ENCODE measurements around the gene CCDC174.

CCDC174 gene

GRCh38 chr3:14657579-14657978 lies 6.0 kb downstream of the CCDC174 start:
- no peak for DNase-seq

DNA sequence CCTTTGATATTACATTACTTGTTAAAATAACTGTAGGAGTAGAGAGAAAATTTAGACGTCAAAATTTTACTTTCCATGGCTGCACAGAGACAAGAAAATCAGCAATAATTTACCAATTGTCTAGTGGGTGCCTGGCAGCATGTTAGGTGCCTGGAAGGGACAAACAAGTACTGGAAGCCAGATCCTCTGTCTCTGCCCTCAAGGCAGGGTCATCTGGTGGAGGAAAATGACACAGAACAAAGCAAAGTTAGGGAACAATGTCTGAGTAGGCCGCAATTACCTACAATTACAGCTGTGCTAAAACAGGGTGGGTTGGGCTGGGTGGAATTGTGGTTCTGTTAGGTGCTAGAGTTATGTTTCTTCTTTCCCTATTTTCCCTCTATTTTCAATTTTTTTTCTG lies 7.4 kb downstream of the CCDC174 start:
- DNase-seq, result no peak

DNA sequence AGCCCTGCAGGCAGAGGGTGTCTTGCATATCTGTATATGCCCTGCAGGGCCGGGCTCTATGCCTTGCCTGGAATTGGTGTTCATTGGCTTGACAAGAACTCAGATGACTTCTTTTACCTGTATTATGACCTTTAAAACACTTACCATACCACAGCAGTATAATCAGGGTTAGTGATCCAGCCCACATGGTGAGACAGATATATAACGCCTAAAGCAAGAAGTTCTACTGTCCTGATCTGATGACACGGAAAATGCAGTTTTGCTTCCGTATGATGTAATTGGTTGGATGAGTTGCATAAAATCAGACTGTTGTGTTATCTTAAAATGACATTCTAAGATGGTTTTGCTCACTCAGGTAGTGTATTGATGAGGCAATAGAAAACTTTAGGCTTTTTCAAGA lies 9.4 kb downstream of the CCDC174 start:
- DNase-seq, result no peak

DNA sequence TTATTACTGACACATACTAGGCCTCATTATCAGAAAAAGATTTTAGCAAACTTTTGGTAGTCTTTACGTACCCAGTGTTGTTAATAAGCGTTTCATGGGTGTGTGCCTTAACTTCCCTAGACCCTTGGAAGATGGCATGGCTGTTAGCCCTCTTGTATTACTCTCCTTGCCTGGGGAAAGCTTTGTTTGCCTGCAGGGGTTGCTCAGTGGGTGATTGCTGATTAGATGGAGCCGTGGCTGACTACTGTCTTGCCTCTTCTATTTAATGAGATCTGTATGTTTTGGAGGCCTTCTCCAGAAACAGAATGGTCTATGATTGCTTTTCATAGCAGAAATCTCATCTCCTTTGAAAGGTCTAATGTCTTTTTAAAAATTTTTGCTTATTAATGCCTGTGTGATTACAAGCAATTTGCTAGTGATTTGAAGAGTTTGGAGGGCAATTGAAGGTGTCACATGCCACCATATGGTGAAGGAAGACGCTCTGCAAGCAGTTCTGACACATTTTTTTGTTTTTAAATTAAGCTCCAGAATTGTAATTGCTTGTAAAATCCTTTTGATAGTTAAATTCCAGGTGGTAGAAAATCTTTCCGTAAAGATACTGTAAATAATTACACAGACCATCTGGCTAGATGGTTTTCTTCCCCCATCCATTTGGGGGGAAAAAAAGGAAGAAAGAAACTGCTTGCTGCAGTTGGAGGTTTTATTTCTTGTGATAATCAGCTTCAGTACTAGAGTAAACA lies 12.0 kb downstream of the CCDC174 start:
- DNase-seq, result no peak

DNA sequence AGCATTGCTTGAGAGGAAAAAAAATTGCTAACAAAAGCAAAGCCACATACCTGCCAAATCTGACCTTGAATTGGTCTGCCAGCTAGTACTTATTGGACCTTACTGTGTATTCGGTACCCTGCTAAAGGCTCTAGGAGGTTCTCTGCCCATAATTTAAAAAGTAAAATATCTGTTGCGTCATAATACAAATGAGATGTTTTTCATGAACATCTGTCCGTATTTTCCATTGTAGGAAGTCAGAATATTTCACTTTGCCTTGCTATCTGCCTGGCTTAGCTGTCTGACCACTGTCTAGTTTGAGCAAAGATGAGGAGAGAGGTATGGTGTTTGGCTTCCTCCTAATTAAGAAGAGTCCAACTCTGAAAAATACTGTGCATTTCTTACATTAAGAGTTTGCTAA lies 12.6 kb downstream of the CCDC174 start:
- no peak for DNase-seq

DNA sequence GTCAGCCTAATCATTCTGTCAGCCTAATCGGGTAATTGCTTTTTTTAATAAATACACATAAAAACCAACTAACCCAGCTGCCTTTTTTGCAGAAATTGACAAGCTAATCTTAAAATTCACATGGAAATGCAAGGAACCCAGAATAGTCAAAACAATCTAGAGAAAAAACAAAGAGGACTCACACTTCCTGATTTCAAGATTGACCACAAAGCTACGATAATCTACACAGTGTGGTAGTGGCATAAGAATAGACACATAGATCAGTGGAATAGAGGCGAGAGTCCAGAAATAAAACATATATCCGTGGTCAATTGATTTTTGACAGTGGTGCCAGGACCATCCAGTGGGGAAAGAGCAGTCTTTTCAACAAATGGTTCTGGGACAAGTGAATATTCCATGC lies 21.0 kb downstream of the CCDC174 start:
- no peak for DNase-seq

DNA sequence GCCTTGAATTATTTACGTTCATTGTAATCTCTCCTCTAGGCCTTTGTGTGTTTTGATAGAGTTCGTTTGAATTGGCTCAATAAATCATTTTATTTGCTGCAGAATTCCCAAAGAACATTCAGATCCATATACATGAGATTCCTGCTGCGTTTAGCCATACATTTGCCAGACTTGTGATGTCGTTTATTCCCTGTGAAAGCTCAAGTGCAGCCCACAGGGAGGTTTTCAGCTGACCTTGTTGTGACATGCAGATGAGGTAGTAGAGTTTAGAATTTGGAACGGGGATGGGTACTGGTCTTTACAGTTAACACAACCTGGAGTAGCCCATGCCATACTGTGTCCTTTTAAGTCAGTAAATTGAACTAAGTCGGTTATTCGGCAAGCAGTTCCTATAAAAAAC lies 23.3 kb downstream of the CCDC174 start, which contains the start of gene C3orf20:
C3orf20 (plus strand) TSS at position 301 of the 400 bp plus-strand sequence. CDS start 7,573 bp downstream, outside the sequence.
- DNase-seq, result no peak

DNA sequence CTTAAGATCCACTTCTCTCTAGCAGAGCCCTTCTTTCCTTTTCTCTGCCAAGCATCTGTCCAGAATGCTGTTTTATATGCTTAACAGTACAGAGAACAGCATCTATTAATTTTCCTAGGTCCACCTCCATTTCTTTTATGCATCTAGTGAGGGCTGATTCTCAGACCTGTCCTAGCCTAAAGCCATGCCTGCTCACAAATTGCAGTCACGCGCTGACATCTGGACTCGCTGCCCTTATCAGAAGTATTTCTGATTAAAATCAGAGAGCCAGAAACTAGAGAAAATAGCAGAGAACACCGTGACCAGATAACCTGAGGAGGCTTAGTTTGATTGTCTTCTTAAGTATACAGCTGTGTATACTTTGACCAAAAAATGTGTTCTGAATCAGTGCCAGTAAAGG lies 25.3 kb downstream of the CCDC174 start:
- DNase-seq, result no peak

- DNase-seq, result no peak
Observed at GRCh38 chr3:14678015-14678503, 26.5 kb downstream of the CCDC174 start.

- DNase-seq, result no peak
Observed at GRCh38 chr3:14680115-14680514, 28.6 kb downstream of the CCDC174 start.

GRCh38 chr3:14680716-14681115 lies 29.2 kb downstream of the CCDC174 start:
- DNase-seq, result no peak

- no peak for DNase-seq
Observed at GRCh38 chr3:14684447-14684846, 32.9 kb downstream of the CCDC174 start.

GRCh38 chr3:14685179-14685578 lies 33.6 kb downstream of the CCDC174 start:
- DNase-seq, result no peak

DNA sequence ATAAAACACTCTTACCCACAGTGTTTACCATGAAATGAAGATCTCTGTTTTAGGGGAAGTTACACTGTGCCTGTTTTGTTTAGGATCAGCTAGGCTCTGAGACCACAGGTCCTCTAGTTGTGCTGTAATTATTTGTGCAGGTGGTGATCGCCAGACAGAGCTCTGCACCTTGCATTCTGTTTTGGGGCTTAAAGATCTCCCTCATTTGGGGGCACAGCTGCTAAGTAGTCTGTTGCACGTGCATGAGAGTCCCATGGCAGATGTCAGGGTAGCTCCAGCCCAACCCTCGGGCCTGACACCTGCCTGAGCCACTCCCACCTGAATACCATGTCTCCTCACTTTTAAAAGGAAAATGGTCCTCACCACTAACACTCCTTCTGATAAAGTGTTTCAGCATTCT lies 35.8 kb downstream of the CCDC174 start:
- DNase-seq, result no peak

GRCh38 chr3:14688525-14688924 lies 37.0 kb downstream of the CCDC174 start:
- DNase-seq, result no peak

DNA sequence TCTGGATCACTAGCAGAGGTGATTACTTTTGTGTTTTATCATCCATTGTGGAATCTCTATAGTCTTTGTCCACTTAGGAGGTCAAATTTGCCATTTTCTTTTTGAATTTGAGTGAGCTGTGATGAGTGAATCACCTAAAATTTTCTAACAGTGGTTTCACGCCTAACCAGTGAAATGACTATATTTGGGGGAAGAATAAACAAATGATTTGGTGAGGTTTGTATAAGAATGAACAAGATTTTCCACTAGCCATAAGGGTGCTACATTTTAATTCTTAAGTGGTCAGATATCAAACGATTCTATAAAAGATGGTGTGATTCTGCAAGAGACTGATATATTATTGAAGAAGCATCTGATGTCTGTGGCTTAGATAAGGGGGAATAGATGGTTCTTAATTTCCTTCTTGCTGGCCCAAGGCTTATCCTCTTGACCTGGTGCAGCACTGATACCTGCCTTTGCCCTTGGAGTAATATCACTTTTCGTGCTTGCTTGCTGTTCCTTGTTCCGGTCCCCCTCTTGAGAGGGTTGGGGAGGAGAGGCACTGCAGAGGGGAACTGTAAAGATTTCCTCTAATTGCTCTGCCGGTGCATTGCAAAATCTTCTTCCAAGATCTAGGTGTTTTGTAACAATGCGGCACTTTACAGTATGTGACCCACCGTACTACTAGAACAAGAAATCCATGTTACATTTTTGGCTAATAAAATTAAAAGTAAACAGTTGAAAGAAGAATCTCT lies 37.9 kb downstream of the CCDC174 start:
- no peak for DNase-seq

DNA sequence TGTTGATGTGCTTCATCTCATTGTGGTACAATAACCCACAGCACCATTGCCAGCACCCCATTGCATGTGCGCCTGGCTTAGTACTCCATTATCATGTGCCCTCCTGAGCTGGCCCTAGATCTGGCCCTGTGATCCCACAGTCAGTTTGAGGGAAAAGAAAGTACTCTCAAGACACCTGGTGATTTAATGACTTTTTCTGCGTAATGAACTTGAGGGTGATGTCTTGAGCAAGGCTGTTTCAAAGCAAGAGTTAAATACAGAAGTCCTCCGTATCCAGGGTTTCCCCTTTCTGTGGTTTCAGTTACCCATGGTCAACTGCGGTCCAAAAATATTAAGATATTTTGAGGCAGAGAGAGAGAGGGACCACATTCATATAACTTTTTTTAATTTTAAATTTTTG lies 39.7 kb downstream of the CCDC174 start:
- no peak for DNase-seq

- no peak for DNase-seq
Observed at GRCh38 chr3:14691719-14692118, 40.2 kb downstream of the CCDC174 start.

GRCh38 chr3:14698601-14699244 lies 47.2 kb downstream of the CCDC174 start:
- no peak for DNase-seq

GRCh38 chr3:14699643-14700042 lies 48.1 kb downstream of the CCDC174 start:
- DNase-seq, result no peak

- DNase-seq, result no peak
Observed at GRCh38 chr3:14700891-14701290, 49.3 kb downstream of the CCDC174 start.

GRCh38 chr3:14701676-14702075 lies 50.1 kb downstream of the CCDC174 start:
- DNase-seq, result no peak

- DNase-seq, result no peak
Observed at GRCh38 chr3:14703128-14703750, 51.7 kb downstream of the CCDC174 start.

All from activated T-cell treated with anti-CD3 and anti-CD28 coated beads, Interleukin-2, amount 50 U/mL, for 1 hour (primary cell).